Spleen (tissue), 11 donors: ENCODE data around the gene PFN1. TPM values are rescaled to one million over a fixed set of nuclear protein-coding genes. Genes with fewer than 3 reads are reported as not detected.

Source experiments
- DNase-seq: peaks from one replicate; pipeline ENCODE4 v3.0.0-alpha.2; 2020
- H3K27ac ChIP-seq, 8 donors: fragments of 200-600 bp; sonication (generic) in 7 of 8; 1 replicate in 4 of 8; 2 replicates in 4 of 8; pipeline versions ENCODE4 v1.5.0 to v1.8.0; 2016 to 2021; ENCODE audit warnings: inconsistent platforms in 4 of 8, mild to moderate bottlenecking in 4 of 8, moderate library complexity in 1 of 8
- H3K27me3 ChIP-seq, 7 donors: fragments of 200-600 bp; sonication (generic) in 6 of 7; replicated peaks in 1 of 7; 1 replicate in 4 of 7; 2 replicates in 3 of 7; pipeline versions ENCODE4 v1.5.0 to v1.8.0; 2016 to 2021; ENCODE audit warnings: inconsistent platforms in 3 of 7, mild to moderate bottlenecking in 1 of 7
- H3K36me3 ChIP-seq, 6 donors: fragments of 200-600 bp; sonication (generic) in 5 of 6; 1 replicate in 4 of 6; 2 replicates in 2 of 6; pipeline versions ENCODE4 v1.5.0 to v1.8.0; 2016 to 2021; ENCODE audit warnings: inconsistent platforms in 2 of 6
- H3K4me1 ChIP-seq, 6 donors: fragments of 200-600 bp; sonication (generic) in 5 of 6; 1 replicate in 3 of 6; 2 replicates in 3 of 6; pipeline versions ENCODE4 v1.5.0 to v1.8.0; 2016 to 2021; ENCODE audit warnings: inconsistent platforms in 3 of 6
- H3K4me3 ChIP-seq, 8 donors: fragments of 200-600 bp; sonication (generic) in 7 of 8; 1 replicate in 4 of 8; 2 replicates in 4 of 8; pipeline versions ENCODE4 v1.5.0 to v1.8.0; 2016 to 2021; ENCODE audit warnings: inconsistent platforms in 4 of 8, mild to moderate bottlenecking in 4 of 8, moderate library complexity in 2 of 8
- H3K9me3 ChIP-seq, 8 donors: fragments of 200-600 bp; sonication (generic) in 7 of 8; 1 replicate in 4 of 8; 2 replicates in 4 of 8; pipeline versions ENCODE4 v1.5.0 to v1.8.0; 2016 to 2021; ENCODE audit warnings: inconsistent platforms in 4 of 8
- POLR2A ChIP-seq, 3 donors: fragments of 450-650 bp; IDR thresholded peaks; one replicate each; pipeline ENCODE4 v1.5.1; 2017; ENCODE audit warnings: antibody characterized with exemption in 3 of 3, mild to moderate bottlenecking in 1 of 3
- POLR2AphosphoS5 ChIP-seq, 3 donors: sonication (generic); formaldehyde crosslinking; IDR thresholded peaks; one replicate each; pipeline ENCODE4 v1.5.1; 2017; ENCODE audit warnings: antibody characterized with exemption in 3 of 3
- WGBS, 5 donors: extraction: QIAGEN DNeasy Blood & Tissue Kit in 3 of 5; methylation state at CpG; one replicate each; pipeline versions ENCODE4 v1.1.5 to v1.1.7; 2013 to 2018; 5-methylcytosine and 5-hydroxymethylcytosine counted together
- intact Hi-C: fragments of 100-400 bp; cut with DNase I; formaldehyde crosslinking; loops from one replicate; pipeline ENCODE4 v1.15.0; 2023; ENCODE audit warnings: low total_unique reads
- polyA plus RNA-seq, 3 donors: library from polyadenylated mRNA; stranded (reverse); fragments of 200-250 nt; gene quantifications; one replicate each; pipeline ENCODE4 v1.2.1, GENCODE V29; 2013
- total RNA-seq, 7 donors: library from RNA; depleted of rRNA in 3 of 7; stranded (reverse); fragments of >200 nt in 3 of 7; fragmentation: NEBNext Ultra II Directional in 4 of 7; extraction: Animal tissue kit (Norgen Biotek cat#: 25700) in 4 of 7; gene quantifications; one replicate each; pipeline versions ENCODE4 v1.1.0 to v1.2.1, GENCODE V29; 2016 to 2021
- TF ChIP-seq, protein P1 (sequence below), 11 experiments: fragments of 200-600 bp in 7 of 11; fragments of 450-650 bp in 4 of 11; sonication (generic) in 4 of 11; IDR thresholded peaks in 8 of 11; conservative IDR thresholded peaks in 3 of 11; 1 replicate in 7 of 11; 2 replicates in 4 of 11; pipeline versions ENCODE4 v1.4.0 to v1.8.0; 2016 to 2021; ENCODE audit warnings: antibody characterized with exemption in 11 of 11, inconsistent platforms in 4 of 11, mild to moderate bottlenecking in 1 of 11
- donor health status: healthy with polysubstance abuse.
- donor health status: DM: no; HTN: no; CAD: no; lungs with moderate emphysema.
- donor health status: DM: no; HTN: no; CAD: no.
- donor health status: Bipolar disorder and iron deficiency.
- donor health status: healthy.
- donor health status: DM: no; HTN: no; CAD: no.
- donor health status: DM: yes; HTN: yes; CAD: no.

PFN1 gene
- total and polyA plus RNA-seq, 10 donors: 605 to 1,090 (median 843) TPM

DNA sequence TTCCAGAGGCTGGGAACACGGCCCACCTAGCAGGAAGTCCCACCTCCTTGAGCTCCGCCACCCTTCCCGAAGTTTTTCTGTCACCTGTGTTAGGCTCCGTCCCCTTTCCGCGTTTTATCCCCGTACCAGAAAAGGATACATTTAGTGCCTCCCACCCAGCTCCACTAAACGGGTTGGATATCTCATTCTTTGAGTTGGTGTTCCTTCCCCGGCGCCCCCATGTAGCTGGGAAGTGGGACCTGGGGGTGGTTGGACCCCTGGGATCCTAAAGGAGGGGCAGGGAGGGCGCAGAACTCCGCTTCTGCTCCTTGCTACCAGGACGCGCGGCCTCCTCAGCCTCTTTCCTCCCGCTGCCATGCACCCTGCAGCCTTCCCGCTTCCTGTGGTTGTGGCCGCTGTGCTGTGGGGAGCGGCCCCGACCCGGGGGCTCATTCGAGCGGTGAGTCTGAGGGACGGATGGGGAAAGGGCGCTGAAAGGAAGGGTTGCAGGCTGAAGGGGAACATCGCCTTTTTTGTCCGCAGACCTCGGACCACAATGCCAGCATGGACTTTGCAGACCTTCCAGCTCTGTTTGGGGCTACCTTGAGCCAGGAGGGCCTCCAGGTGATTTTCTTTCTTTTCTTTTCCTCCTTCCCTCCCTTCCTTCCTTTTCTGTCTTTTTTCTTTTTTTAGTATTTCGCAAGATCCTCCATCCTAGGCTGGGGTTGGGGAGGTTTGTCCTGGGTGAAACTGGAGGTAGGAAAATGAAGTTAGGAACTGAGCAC is 7.6 kb downstream of the PFN1 start:
- H3K27ac ChIP-seq: peak overlapping the region; percentile 93 to 99 (median 97)
- DNase-seq: peak; percentile 91
- 0 to 1% (median 1%) methylated on average over 23 to 29 of the region's 29 CpGs for WGBS, 5 donors

DNA sequence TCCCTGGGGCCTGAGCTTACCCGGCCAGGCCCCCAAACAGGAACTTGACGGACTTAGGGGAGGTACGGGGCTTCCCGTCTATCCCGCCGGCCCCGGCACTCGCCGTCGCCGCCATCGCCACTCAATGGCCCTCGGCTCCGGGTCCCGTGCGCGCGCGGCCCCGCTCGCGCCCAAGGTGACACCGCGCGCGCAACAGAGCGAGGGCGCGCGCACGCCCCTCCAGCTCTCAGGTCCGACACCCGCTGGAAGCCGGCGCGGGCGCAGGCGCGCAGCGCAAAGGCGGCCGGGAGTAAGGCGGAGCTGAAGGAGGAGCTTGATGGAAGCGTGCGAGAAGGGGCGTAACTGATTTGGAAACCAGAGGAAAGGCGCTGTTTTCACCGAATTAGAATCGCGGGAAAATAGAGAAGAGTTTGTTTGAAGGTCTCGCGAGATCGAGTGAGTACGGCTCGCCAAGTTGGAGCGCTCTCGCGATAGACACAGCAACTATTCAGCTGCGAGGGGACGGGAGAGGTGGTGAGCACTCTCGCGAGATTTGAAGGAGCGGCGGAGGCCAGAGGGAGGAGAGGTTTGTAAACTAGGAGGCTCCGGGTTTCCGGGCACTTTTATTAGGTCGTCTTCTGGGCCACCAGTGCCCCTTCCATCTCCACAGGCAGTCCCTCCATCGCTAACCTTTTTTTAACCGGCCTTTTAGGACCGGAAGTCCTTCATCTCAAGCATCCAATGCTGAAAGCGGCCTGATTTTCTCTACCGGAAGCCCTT is 8.4 kb downstream of the PFN1 start, which contains the start of the genes RNF167 and SLC25A11:
TSS of gene RNF167 (plus strand) at position 473 of the 759 bp plus-strand sequence. CDS start 642 bp downstream, outside the sequence.
TSS of gene SLC25A11 (minus strand) at position 251 of the 759 bp plus-strand sequence. CDS start at position 115, 136 bp downstream.
- peak within 1 kb of the TSS; percentile 57 to 95 (median 78) for H3K4me3 ChIP-seq
- TF ChIP-seq POLR2AphosphoS5 (IDR thresholded peaks at IDR 0.05) (peak; percentile 87 to 92 (median 91)), POLR2A (IDR thresholded peaks at IDR 0.05) (peak in 2 of 3 donors; percentile 32 to 58)
- TF ChIP-seq, protein P1, sequence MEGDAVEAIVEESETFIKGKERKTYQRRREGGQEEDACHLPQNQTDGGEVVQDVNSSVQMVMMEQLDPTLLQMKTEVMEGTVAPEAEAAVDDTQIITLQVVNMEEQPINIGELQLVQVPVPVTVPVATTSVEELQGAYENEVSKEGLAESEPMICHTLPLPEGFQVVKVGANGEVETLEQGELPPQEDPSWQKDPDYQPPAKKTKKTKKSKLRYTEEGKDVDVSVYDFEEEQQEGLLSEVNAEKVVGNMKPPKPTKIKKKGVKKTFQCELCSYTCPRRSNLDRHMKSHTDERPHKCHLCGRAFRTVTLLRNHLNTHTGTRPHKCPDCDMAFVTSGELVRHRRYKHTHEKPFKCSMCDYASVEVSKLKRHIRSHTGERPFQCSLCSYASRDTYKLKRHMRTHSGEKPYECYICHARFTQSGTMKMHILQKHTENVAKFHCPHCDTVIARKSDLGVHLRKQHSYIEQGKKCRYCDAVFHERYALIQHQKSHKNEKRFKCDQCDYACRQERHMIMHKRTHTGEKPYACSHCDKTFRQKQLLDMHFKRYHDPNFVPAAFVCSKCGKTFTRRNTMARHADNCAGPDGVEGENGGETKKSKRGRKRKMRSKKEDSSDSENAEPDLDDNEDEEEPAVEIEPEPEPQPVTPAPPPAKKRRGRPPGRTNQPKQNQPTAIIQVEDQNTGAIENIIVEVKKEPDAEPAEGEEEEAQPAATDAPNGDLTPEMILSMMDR (IDR thresholded peaks at IDR 0.05 in 8 of 11, conservative IDR thresholded peaks at IDR 0.05 in 3 of 11): peak in 8 of 11 experiments; percentile 12 to 68 (median 40)
- WGBS, 5 donors: 0% methylated on average over 55 to 72 of the region's 72 CpGs
- peak; percentile 98 for DNase-seq
- H3K36me3 ChIP-seq: peaks cover 0 to 70% (median 41%) of the 10 kb centered on the region in 6 donors
- intact Hi-C loops: loop anchor here (2.0 to 10.0 kb wide), 2 partner anchors 27 to 55 kb away; partner anchors contain the start of genes INCA1, KIF1C and SPAG7
- no peaks in the 10 kb centered on the region for H3K9me3 ChIP-seq
- H3K27me3 ChIP-seq: no peaks in the 10 kb centered on the region
- H3K4me1 ChIP-seq: peaks cover 45 to 80% (median 65%) of the 10 kb centered on the region in 6 donors
- H3K27ac ChIP-seq: peak within 1 kb of the TSS; percentile 93 to 99 (median 97)

More for the DNA sequence above, 7.6 kb downstream of the PFN1 start:
- Histone ChIP-seq H3K4me1 (peaks cover 53 to 86% (median 73%) of the 10 kb centered on the region in 6 donors), H3K27me3 (no peaks in the 10 kb centered on the region), H3K9me3 (no peaks in the 10 kb centered on the region), H3K36me3 (peaks cover 0 to 71% (median 49%) of the 10 kb centered on the region in 6 donors), H3K4me3 (peak overlapping the region; percentile 57 to 95 (median 78))
- intact Hi-C loops: loop anchor here (2.0 kb wide), 1 partner anchor 26 kb away; the partner anchor contains the start of gene SPAG7
- TF ChIP-seq POLR2AphosphoS5 (IDR thresholded peaks at IDR 0.05) (peak in 2 of 3 donors; percentile 67 to 81), POLR2A (IDR thresholded peaks at IDR 0.05) (no peak)

DNA sequence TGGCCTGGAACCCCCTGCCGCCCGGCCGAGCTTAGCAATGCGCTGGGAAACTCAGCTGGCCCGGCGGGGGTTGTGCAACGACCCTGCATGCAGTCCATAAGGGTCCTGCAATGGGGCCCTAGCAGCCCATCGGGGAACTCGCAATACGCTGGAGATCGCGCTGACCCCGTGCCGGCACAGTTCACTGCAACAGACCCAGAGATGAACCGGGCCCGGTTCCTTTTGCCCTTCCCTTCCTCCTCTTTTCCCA is 8.9 kb downstream of the PFN1 start:
- intact Hi-C loops: loop anchor here (10.0 kb wide), 1 partner anchor 55 kb away; the partner anchor contains the start of genes INCA1 and KIF1C
- Histone ChIP-seq H3K4me1 (peaks cover 43 to 80% (median 63%) of the 10 kb centered on the region in 6 donors), H3K9me3 (no peaks in the 10 kb centered on the region), H3K4me3 (peak overlapping the region; percentile 57 to 95 (median 78)), H3K27me3 (no peaks in the 10 kb centered on the region), H3K36me3 (peaks cover 0 to 65% (median 36%) of the 10 kb centered on the region in 6 donors), H3K27ac (peak overlapping the region; percentile 93 to 99 (median 97))
- TF ChIP-seq POLR2AphosphoS5 (IDR thresholded peaks at IDR 0.05) (no peak), POLR2A (IDR thresholded peaks at IDR 0.05) (no peak)
- TF ChIP-seq, protein P1 (IDR thresholded peaks at IDR 0.05 in 8 of 11, conservative IDR thresholded peaks at IDR 0.05 in 3 of 11): no peak
- DNase-seq: peak; percentile 92
- 0 to 1% (median 0%) methylated on average over 16 of the region's 16 CpGs for WGBS, 5 donors
